HK-2 (cell line): Measurements from ENCODE around the gene TMEM225B.
"Not testable (repeated sequence)": the region's sequence is repeated elsewhere in the genome, so short reads cannot be mapped to it uniquely, and the experiment has no call there.

Source experiments
- DNase-seq: peaks from one replicate; pipeline ENCODE4 v3.0.0-alpha.2; 2018; ENCODE audit not compliant: unreplicated experiment

TMEM225B gene

DNA sequence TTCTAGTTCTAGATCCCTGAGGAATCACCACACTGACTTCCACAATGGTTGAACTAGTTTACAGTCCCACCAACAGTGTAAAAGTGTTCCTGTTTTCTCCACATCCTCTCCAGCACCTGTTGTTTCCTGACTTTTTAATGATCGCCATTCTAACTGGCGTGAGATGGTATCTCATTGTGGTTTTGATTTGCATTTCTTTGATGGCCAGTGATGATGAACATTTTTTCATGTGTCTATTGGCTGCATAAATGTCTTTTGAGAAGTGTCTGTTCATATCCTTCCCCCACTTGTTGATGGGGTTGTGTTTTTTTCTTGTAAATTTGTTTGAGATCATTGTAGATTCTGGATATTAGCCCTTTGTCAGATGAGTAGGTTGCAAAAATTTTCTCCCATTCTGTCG lies 56.6 kb downstream of the TMEM225B start:
- DNase-seq: not testable (repeated sequence)

DNA sequence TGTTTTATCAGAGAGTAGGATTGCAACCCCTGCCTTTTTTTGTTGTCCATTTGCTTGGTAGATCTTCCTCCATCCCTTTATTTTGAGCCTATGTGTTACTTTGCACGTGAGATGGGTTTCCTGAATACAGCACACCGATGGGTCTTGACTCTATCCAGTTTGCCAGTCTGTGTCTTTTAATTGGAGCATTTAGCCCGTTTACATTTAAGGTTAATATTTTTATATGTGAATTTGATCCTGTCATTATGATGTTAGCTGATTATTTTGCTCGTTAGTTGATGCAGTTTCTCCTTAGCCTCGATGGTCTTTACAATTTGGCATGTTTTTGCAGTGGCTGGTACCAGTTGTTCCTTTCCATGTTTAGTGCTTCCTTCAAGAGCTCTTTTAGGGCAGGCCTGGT lies 59.8 kb downstream of the TMEM225B start:
- DNase-seq: not testable (repeated sequence)
